Gastroesophageal sphincter (tissue), 3 donors: ENCODE data around the gene PRAMEF12.

ENCODE experiments used
- EP300 ChIP-seq: sonication (generic); formaldehyde crosslinking; IDR thresholded peaks from one replicate; pipeline ENCODE4 v1.6.1; 2017; ENCODE audit warnings: antibody characterized with exemption, mild to moderate bottlenecking
- POLR2A ChIP-seq, 2 donors: fragments of 450-650 bp; IDR thresholded peaks; one replicate each; pipeline ENCODE4 v1.6.1; 2017; ENCODE audit warnings: antibody characterized with exemption in 2 of 2, mild to moderate bottlenecking in 2 of 2, moderate library complexity in 1 of 2
- POLR2AphosphoS5 ChIP-seq: sonication (generic); formaldehyde crosslinking; IDR thresholded peaks from one replicate; pipeline ENCODE4 v1.6.1; 2017; ENCODE audit warnings: antibody characterized with exemption
- TF ChIP-seq, protein P1 (sequence below), 4 experiments: fragments of 200-600 bp in 2 of 4; fragments of 450-650 bp in 2 of 4; sonication (generic) in 1 of 4; IDR thresholded peaks; one replicate each; pipeline ENCODE4 v1.5.1; 2017 to 2019; ENCODE audit warnings: antibody characterized with exemption in 4 of 4, mild to moderate bottlenecking in 2 of 4, moderate library complexity in 2 of 4

DNA sequence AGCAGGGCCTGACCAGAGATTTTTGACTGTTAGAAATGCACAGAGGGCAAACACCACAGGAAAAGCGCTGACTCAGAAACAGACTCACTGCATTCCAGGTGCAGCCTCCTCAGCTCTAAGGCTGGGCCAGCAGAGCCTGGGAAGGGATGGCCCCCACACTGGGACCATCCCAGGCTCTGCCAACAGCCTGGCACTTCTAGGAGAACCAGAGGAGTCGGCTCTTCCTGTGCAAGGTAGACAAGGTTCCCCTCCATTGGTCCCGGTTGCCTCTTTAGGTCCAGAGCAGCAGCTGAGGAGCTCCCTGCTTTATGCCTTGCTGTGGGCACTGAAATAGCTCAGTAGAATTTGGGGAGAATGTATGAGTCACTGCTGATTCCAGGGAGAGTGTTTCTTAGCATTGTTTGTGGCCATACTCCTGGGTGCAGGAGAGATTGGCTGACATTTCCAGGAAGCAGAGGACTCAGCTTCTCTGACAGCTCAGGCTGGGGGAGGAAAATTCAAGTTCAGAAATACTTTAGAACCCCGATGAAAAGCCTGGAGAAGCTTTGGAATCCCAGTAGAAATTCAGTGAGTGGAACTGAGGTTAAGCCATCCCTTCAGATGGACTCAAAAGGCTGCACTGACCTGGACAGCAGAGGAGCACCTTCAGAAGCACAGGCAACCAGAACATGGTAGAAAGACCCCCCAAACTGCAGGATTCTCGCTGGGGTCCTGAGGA, 37.3 kb downstream of the PRAMEF12 start:
- no peak for TF ChIP-seq POLR2AphosphoS5
- no peak for TF ChIP-seq POLR2A (IDR thresholded peaks at IDR 0.05)
- TF ChIP-seq, protein P1, sequence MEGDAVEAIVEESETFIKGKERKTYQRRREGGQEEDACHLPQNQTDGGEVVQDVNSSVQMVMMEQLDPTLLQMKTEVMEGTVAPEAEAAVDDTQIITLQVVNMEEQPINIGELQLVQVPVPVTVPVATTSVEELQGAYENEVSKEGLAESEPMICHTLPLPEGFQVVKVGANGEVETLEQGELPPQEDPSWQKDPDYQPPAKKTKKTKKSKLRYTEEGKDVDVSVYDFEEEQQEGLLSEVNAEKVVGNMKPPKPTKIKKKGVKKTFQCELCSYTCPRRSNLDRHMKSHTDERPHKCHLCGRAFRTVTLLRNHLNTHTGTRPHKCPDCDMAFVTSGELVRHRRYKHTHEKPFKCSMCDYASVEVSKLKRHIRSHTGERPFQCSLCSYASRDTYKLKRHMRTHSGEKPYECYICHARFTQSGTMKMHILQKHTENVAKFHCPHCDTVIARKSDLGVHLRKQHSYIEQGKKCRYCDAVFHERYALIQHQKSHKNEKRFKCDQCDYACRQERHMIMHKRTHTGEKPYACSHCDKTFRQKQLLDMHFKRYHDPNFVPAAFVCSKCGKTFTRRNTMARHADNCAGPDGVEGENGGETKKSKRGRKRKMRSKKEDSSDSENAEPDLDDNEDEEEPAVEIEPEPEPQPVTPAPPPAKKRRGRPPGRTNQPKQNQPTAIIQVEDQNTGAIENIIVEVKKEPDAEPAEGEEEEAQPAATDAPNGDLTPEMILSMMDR (IDR thresholded peaks at IDR 0.05): no peak
- no peak for TF ChIP-seq EP300
